ENCODE results near the gene ARMC9.

ARMC9 gene

DNA sequence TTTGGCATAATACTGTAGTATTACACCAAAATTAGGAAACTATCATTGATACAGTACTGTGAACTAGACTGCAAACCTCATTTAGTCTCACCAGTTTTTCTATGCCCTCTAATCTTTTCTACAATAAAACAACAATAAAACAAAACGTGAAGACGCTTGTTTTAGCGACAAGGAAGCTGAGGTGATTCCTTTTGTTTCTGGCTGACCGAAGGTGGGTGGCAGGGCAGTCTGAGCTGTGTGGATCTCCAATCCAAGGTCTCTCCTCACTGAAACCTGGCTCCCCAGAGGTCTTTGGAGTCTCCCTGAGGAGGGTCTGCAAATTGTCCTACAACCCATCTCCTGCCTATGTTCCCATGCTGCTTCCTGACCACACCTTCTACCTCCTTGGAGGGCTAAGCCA is 59.3 kb downstream of the ARMC9 start:
- TF ChIP-seq, protein P1, sequence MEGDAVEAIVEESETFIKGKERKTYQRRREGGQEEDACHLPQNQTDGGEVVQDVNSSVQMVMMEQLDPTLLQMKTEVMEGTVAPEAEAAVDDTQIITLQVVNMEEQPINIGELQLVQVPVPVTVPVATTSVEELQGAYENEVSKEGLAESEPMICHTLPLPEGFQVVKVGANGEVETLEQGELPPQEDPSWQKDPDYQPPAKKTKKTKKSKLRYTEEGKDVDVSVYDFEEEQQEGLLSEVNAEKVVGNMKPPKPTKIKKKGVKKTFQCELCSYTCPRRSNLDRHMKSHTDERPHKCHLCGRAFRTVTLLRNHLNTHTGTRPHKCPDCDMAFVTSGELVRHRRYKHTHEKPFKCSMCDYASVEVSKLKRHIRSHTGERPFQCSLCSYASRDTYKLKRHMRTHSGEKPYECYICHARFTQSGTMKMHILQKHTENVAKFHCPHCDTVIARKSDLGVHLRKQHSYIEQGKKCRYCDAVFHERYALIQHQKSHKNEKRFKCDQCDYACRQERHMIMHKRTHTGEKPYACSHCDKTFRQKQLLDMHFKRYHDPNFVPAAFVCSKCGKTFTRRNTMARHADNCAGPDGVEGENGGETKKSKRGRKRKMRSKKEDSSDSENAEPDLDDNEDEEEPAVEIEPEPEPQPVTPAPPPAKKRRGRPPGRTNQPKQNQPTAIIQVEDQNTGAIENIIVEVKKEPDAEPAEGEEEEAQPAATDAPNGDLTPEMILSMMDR (IDR thresholded peaks at IDR 0.05) = no peak

DNA sequence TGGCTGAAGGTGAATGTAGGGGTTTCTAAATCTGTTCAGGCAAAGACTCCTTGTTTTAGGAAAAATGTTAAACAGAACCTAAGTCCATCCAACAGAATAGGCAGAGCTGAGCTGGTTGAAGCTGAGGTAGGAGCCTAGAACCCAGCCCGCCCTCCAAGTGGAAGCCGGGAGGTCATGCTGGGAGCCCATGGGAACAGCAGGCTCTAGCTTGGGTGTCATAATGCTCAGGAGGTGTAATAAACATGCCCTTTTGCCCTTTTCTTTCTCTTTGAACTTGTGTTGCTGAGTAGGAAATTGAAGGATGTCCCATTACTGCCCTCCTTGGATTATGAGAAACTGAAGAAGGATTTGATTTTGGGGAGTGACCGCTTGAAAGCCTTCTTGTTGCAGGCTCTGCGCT is 60.3 kb downstream of the ARMC9 start:
- TF ChIP-seq, protein P1 (IDR thresholded peaks at IDR 0.05) = no peak

DNA sequence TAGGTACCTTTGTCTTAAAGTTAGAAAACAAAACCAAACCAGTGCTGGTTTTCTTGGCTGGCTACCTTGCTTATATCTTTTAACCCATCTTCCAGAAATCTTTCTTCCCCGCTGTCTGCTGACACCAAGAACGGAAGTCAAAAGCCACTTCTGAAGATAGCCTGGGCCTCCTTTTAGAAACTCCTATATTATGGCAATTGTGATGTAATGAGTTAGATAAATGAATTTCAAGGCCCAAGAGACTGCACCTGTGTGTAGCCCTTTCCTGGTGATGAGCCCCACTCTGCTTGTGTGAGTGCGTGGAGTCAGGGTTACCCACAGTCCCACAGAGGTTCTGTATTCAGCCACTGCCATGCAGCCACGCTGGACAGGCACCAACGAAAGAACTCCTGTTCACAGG is 60.7 kb downstream of the ARMC9 start:
- TF ChIP-seq, protein P1 (IDR thresholded peaks at IDR 0.05) = no peak

DNA sequence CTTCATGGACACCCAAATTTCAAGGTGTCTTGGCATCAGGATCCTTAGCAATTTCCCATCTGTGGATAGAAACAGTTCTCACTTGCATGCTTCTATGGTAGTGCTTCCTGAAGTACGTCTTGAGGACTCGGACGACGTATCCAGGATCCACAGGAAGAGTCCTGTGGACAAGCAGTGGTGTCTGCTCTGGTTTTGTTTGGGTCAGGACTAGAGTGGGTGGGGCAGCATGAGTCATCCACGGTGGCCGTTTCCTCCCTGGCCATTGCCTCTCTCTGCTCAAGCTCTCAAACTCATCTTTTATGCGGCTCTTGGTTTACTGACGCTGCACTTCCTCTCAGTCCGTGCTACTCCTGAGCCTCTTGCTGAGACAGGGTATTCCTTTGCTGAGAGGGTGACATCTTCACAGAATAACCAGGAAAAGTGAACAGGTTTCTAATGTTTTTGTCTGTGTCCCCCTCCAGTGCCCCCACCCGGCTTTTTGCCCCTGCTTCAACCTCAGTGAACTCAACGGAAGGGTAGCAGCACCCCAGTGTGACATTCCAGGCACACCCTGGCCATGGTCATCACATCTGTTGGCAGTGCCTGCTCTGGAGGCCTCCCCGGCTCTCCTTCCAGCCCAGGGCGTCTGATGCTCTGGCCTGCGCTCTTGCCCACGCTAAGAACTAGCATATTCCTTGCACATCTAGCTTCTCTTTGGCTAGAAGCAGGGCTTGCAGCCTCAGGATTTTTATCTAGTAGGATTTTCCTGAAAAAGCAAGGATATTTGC is 62.2 kb downstream of the ARMC9 start:
- TF ChIP-seq, protein P1 (IDR thresholded peaks at IDR 0.05) = no peak

DNA sequence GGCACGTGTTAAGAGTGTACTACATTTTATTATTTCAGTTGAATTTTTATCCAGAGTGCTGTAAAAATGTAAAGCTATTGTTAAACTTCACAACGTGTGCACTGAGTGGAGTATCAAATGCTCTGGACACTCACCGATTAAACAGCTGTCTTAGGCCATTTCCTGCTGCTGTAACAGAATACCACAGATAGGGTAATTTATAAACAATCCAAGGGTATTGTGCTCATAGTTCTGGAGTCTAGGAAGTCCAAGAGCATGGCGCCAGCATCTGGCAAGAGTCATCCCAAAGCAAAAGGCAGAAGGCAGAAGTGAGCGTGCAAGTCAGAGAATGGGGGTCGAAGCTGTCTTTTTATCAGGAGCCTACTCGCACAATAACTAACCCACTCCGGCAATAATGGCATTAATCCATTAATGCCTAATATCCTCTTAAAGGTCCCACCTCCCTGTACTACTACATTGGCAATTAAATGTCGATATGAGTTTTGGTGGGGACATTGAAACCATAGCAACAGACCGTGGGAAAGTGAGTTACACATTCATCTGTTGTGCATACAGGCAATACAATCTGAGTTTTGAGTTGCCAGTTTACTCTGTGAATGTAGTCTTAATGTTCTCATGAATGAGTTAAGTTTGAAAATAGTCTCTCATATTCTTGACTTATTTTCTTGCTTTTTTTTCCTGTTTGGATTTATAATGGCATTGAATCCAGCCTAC is 64.8 kb downstream of the ARMC9 start:
- TF ChIP-seq, protein P1 (IDR thresholded peaks at IDR 0.05) = no peak

DNA sequence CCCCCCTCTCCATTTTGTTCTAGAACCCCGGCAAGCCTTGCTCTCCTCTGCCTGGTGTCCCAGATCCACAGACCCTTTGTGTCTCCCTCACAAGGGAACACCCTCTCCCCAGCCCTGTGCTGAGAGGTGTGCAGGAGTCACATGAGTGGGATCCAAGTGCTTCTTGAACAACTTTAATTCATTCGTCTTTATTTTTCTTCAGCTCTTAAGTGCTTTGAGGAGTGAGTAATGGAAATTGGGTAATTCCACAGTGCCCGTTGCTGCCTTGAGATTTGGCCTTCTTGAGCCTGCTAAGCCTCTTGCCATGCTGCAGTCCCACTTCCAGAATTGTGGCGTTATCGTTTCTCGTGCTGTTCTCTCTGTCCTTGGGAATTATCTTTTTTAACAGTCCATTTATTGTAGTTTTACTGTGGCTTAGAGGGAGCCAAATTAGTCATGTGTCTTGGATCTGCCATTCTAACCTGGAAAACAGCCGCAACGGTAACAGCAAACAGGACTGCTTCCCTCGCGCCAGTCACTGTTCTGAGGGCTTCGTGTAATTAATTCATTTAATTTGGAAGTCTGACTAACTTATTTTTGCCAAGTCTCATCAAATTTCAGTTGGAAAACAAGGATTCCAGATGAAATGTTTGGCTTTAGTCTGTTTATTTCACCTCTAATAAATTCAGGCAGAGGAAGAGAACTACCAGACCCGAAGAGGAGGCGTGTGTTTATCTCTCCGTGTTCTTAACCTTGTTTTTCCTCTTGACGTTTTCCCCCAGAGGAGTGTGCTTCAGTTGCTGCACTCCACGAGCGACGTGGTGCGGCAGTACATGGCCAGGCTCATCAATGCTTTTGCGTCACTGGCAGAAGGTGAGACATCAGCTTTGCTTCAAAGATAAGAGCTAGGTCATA is 72.0 kb downstream of the ARMC9 start:
- TF ChIP-seq, protein P1 (IDR thresholded peaks at IDR 0.05) = no peak

DNA sequence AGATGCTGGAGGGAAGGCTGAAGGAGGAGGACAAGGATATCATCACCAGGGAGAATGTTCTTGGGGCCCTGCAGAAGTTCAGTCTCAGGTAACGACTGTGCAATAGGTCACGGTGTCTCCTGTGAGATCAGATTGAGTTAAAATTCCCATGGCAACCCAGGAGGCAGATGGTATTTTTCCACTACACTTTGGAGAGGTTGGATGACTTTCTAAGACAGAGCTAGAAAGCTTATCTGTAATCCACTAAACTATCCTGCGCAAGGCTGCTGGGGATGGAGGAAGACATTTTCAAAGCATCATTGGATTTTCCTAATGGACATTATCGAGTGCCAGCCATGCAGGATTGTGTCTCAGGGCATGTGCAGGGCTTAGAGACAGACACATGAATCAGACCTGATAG is 74.6 kb downstream of the ARMC9 start:
- TF ChIP-seq, protein P1 (IDR thresholded peaks at IDR 0.05) = no peak
